Hepatocyte (in vitro differentiated cells): Measurements from ENCODE around the gene S100A6. TPM values are rescaled to one million over a fixed set of nuclear protein-coding genes. Genes with fewer than 3 reads are reported as not detected.

Source experiments
- DNase-seq: peaks from one replicate; pipeline ENCODE4 v3.0.0-alpha.2; 2016; ENCODE audit warnings: low spot score
- H2AFZ ChIP-seq: fragments of 200-600 bp; sonication (generic); 2 replicates; pipeline ENCODE4 v1.6.0; 2016; ENCODE audit warnings: antibody characterized with exemption, mild to moderate bottlenecking
- H3K27ac ChIP-seq: fragments of 200-600 bp; sonication (generic); 2 replicates; pipeline ENCODE4 v1.5.1; 2016; ENCODE audit warnings: mild to moderate bottlenecking
- H3K27me3 ChIP-seq: fragments of 200-600 bp; sonication (generic); 2 replicates; pipeline ENCODE4 v1.6.1; 2016
- H3K36me3 ChIP-seq: fragments of 200-600 bp; sonication (generic); replicated peaks from 2 replicates; pipeline ENCODE4 v1.5.1; 2016; ENCODE audit warnings: low read depth; ENCODE audit not compliant: insufficient read depth
- H3K4me1 ChIP-seq: fragments of 200-600 bp; sonication (generic); 2 replicates; pipeline ENCODE4 v1.5.1; 2016; ENCODE audit warnings: mild to moderate bottlenecking, moderate library complexity; ENCODE audit not compliant: insufficient read depth
- H3K4me2 ChIP-seq: fragments of 200-600 bp; sonication (generic); 2 replicates; pipeline ENCODE4 v1.6.0; 2016
- H3K4me3 ChIP-seq: fragments of 200-600 bp; sonication (generic); 2 replicates; pipeline ENCODE4 v1.5.1; 2016; ENCODE audit warnings: mild to moderate bottlenecking
- H3K79me2 ChIP-seq: fragments of 200-600 bp; sonication (generic); 2 replicates; pipeline ENCODE4 v1.6.0; 2017; ENCODE audit warnings: mild to moderate bottlenecking
- H3K9me2 ChIP-seq: fragments of 200-600 bp; sonication (generic); replicated peaks from 2 replicates; pipeline ENCODE4 v1.6.0; 2017; ENCODE audit warnings: mild to moderate bottlenecking; ENCODE audit not compliant: insufficient read depth
- H3K9me3 ChIP-seq: fragments of 200-600 bp; sonication (generic); 2 replicates; pipeline ENCODE4 v1.5.1; 2016; ENCODE audit warnings: low read depth, mild to moderate bottlenecking
- H4K20me1 ChIP-seq: fragments of 200-600 bp; sonication (generic); 2 replicates; pipeline ENCODE4 v1.6.0; 2016; ENCODE audit warnings: mild to moderate bottlenecking; ENCODE audit not compliant: insufficient read depth, poor library complexity, severe bottlenecking
- CTCF ChIP-seq: fragments of 200-600 bp; sonication (generic); IDR thresholded peaks from 2 replicates; pipeline ENCODE4 v1.5.1; 2016; ENCODE audit warnings: antibody characterized with exemption, mild to moderate bottlenecking; ENCODE audit not compliant: poor library complexity
- EZH2 ChIP-seq: fragments of 200-600 bp; sonication (generic); IDR thresholded peaks from 2 replicates; pipeline ENCODE4 v1.6.1; 2016; ENCODE audit warnings: antibody characterized with exemption, mild to moderate bottlenecking, borderline replicate concordance
- EZH2phosphoT487 ChIP-seq: fragments of 200-600 bp; sonication (generic); IDR thresholded peaks from one replicate; pipeline ENCODE4 v1.6.1; 2018; ENCODE audit warnings: antibody characterized with exemption, mild to moderate bottlenecking, low read depth, moderate library complexity; ENCODE audit not compliant: unreplicated experiment, severe bottlenecking
- WGBS: methylation state at CpG from one replicate; pipeline ENCODE4 v1.1.6; 2016; ENCODE audit warnings: low lambda C conversion rate; ENCODE audit errors: missing lambda C conversion rate; 5-methylcytosine and 5-hydroxymethylcytosine counted together
- polyA plus RNA-seq: library from polyadenylated mRNA; unstranded; fragments of >200 nt; fragmentation: Nextera tagmentation; extraction: Ambion mirVana; gene quantifications from 2 replicates; pipeline ENCODE4 v1.2.1, GENCODE V29; 2016
- total RNA-seq: library from RNA; depleted of rRNA; stranded (reverse); fragments of >200 nt; gene quantifications from 2 replicates; pipeline ENCODE4 v1.2.3, GENCODE V29; 2014

The S100A6 gene
- total and polyA plus RNA-seq, 2 experiments from 2014 or later, result 173 to 657 TPM

DNA sequence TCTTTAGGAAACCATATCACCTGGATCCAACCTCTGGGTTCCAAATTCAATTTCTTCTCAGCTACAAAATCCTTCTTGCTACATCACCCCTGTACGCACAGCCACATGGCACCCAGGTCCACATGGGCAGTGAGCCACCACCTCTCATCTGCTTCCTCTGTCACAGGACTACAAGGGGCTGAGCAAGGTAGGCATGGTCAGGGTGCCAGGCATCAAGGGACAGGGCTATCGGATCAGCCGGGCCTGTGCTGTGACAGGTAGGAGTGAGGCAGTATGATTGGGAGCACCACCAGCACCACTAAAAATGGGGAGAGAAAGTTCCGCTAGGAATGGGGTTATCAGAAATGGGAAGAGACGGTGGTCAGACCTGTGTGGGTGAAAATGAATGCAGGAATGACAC is 29.4 kb downstream of the S100A6 start:
- no peak overlapping the region for H2AFZ ChIP-seq
- TF ChIP-seq EZH2 (no peak), CTCF (no peak), EZH2phosphoT487 (no peak)

GRCh38 chr1:153505576-153505975 is 30.2 kb downstream of the S100A6 start:
- no peaks in the 10 kb centered on the region for H3K36me3 ChIP-seq
- WGBS, result 82% methylated on average over 1 of the region's 1 CpG
- no peak overlapping the region for H2AFZ ChIP-seq
- H3K4me1 ChIP-seq, result peaks cover 18% of the 10 kb centered on the region
- no peaks in the 10 kb centered on the region for H3K9me3 ChIP-seq
- no peaks in the 10 kb centered on the region for H3K9me2 ChIP-seq
- TF ChIP-seq EZH2, result no peak
- TF ChIP-seq EZH2phosphoT487, result no peak
- no peak for TF ChIP-seq CTCF
- no peak overlapping the region for H3K4me2 ChIP-seq
- no peaks in the 10 kb centered on the region for H3K27me3 ChIP-seq
- H4K20me1 ChIP-seq, result no peaks in the 10 kb centered on the region
- no peak for DNase-seq
- H3K27ac ChIP-seq, result no peak overlapping the region
- H3K4me3 ChIP-seq, result no peak overlapping the region
- no peaks in the 10 kb centered on the region for H3K79me2 ChIP-seq

More for the DNA sequence above, 29.4 kb downstream of the S100A6 start:
- peak overlapping the region; percentile 41 for H3K27ac ChIP-seq
- H3K9me2 ChIP-seq, result no peaks in the 10 kb centered on the region
- H3K4me1 ChIP-seq, result peaks cover 18% of the 10 kb centered on the region
- H3K36me3 ChIP-seq, result no peaks in the 10 kb centered on the region
- no peaks in the 10 kb centered on the region for H3K27me3 ChIP-seq
- no peaks in the 10 kb centered on the region for H3K9me3 ChIP-seq
- no peak overlapping the region for H3K4me3 ChIP-seq
- 97% methylated on average over 5 of the region's 5 CpGs for WGBS
- no peak for DNase-seq
- H3K4me2 ChIP-seq, result no peak overlapping the region
- no peaks in the 10 kb centered on the region for H3K79me2 ChIP-seq
- H4K20me1 ChIP-seq, result no peaks in the 10 kb centered on the region

DNA sequence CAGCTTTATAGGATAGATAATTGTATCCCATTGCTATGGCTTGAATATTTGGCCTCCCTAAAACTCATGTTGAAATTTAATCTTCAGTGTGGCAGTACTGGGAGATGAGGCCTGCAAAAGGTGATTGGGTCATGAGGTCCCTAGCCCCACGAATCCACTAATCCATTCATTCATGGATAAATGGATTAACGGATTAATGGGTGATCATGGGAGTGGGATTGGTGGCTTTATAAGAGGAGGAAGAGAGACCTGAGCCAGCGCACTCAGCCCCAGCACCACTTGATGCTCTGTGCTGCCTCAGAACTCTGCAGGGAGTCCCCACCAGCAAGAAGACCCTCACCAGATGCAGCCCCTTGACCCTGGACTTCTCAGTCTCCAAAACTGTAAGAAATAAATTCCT is 32.0 kb downstream of the S100A6 start:
- no peaks in the 10 kb centered on the region for H3K9me3 ChIP-seq
- 74% methylated on average over 3 of the region's 3 CpGs for WGBS
- no peak overlapping the region for H2AFZ ChIP-seq
- no peak for TF ChIP-seq CTCF
- TF ChIP-seq EZH2phosphoT487, result no peak
- no peak for TF ChIP-seq EZH2
- DNase-seq, result no peak
- no peaks in the 10 kb centered on the region for H3K27me3 ChIP-seq
- H3K4me2 ChIP-seq, result no peak overlapping the region
- H3K79me2 ChIP-seq, result no peaks in the 10 kb centered on the region
- H3K9me2 ChIP-seq, result no peaks in the 10 kb centered on the region
- H3K36me3 ChIP-seq, result no peaks in the 10 kb centered on the region
- H3K27ac ChIP-seq, result no peak overlapping the region
- H4K20me1 ChIP-seq, result no peaks in the 10 kb centered on the region
- peaks cover 18% of the 10 kb centered on the region for H3K4me1 ChIP-seq
- no peak overlapping the region for H3K4me3 ChIP-seq

DNA sequence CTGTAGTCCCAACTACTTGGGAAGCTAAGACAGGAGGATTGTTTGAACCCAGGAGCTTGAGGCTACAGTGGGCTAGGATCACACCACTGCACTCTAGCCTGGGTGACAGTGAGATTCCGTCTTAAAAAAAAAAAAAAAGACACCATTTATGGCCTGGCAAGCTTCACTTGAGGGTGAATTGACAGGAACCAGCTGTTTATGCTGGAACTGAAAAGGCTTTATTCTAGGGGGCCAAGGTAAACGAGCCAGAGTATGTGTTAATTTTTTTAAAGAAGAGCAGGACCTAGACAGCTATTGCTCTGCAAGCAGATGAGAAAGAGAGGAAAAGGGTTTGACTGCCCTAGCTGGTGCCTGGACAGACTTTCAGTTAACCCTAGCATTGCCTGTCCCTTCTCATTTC is 37.0 kb downstream of the S100A6 start:
- no peaks in the 10 kb centered on the region for H4K20me1 ChIP-seq
- H3K4me3 ChIP-seq, result no peak overlapping the region
- no peaks in the 10 kb centered on the region for H3K79me2 ChIP-seq
- 37% methylated on average over 2 of the region's 2 CpGs for WGBS
- DNase-seq, result no peak
- H3K9me3 ChIP-seq, result no peaks in the 10 kb centered on the region
- no peaks in the 10 kb centered on the region for H3K9me2 ChIP-seq
- no peak for TF ChIP-seq EZH2
- TF ChIP-seq CTCF, result no peak
- no peak for TF ChIP-seq EZH2phosphoT487
- H3K36me3 ChIP-seq, result no peaks in the 10 kb centered on the region
- H2AFZ ChIP-seq, result no peak overlapping the region
- no peak overlapping the region for H3K4me2 ChIP-seq
- H3K27ac ChIP-seq, result no peak overlapping the region
- H3K27me3 ChIP-seq, result no peaks in the 10 kb centered on the region
- no peaks in the 10 kb centered on the region for H3K4me1 ChIP-seq
